HG03095 (cell line): ENCODE results near the gene SYT13.

ENCODE experiments used
- ATAC-seq: cut with Tn5 transposase; IDR thresholded peaks from one replicate; pipeline ENCODE4 v1.9.1; 2021; ENCODE audit warnings: moderate library complexity; ENCODE audit not compliant: unreplicated experiment

SYT13 gene

GRCh38 chr11:45285930-45286632, at the start of gene SYT13:
TSS of gene SYT13 (minus strand) at chr11:45286341. CDS start at chr11:45286207, 134 bp downstream.
- no peak for ATAC-seq

GRCh38 chr11:45335434-45335833, 49.3 kb upstream of the SYT13 start:
- ATAC-seq: no peak

- ATAC-seq: no peak
Measured at GRCh38 chr11:45334836-45335235, 48.7 kb upstream of the SYT13 start.

- no peak for ATAC-seq
Measured at GRCh38 chr11:45334410-45334809, 48.3 kb upstream of the SYT13 start.

- no peak for ATAC-seq
Measured at GRCh38 chr11:45333001-45333971, 47.1 kb upstream of the SYT13 start.

GRCh38 chr11:45332276-45332934, 46.3 kb upstream of the SYT13 start:
- ATAC-seq: no peak

GRCh38 chr11:45331839-45332238, 45.7 kb upstream of the SYT13 start:
- ATAC-seq: no peak

GRCh38 chr11:45328726-45329125, 42.6 kb upstream of the SYT13 start:
- no peak for ATAC-seq

- no peak for ATAC-seq
Measured at GRCh38 chr11:45324459-45324858, 38.3 kb upstream of the SYT13 start.

- no peak for ATAC-seq
Measured at GRCh38 chr11:45323601-45324249, 37.6 kb upstream of the SYT13 start.

GRCh38 chr11:45322891-45323600, 36.9 kb upstream of the SYT13 start:
- no peak for ATAC-seq

GRCh38 chr11:45322111-45322705, 36.1 kb upstream of the SYT13 start:
- no peak for ATAC-seq

- ATAC-seq: no peak
Measured at GRCh38 chr11:45321669-45322068, 35.5 kb upstream of the SYT13 start.

- no peak for ATAC-seq
Measured at GRCh38 chr11:45321031-45321595, 35.0 kb upstream of the SYT13 start.

- no peak for ATAC-seq
Measured at GRCh38 chr11:45320371-45320770, 34.2 kb upstream of the SYT13 start.

GRCh38 chr11:45319077-45319476, 32.9 kb upstream of the SYT13 start:
- ATAC-seq: no peak

GRCh38 chr11:45318516-45318915, 32.4 kb upstream of the SYT13 start:
- no peak for ATAC-seq

- no peak for ATAC-seq
Measured at GRCh38 chr11:45316258-45316657, 30.1 kb upstream of the SYT13 start.

GRCh38 chr11:45314900-45315299, 28.8 kb upstream of the SYT13 start:
- no peak for ATAC-seq
